Activated CD4-positive, alpha-beta T cell treated with anti-CD3 and anti-CD28 coated beads, Interleukin-2, amount 10 ng/mL, durations not matched to agents 7 days and 5 days (primary cell): ENCODE data around the gene LPIN1. TPM values are rescaled to one million over a fixed set of nuclear protein-coding genes. Genes with fewer than 3 reads are reported as not detected.
"Not testable (repeated sequence)": the region's sequence is repeated elsewhere in the genome, so short reads cannot be mapped to it uniquely, and the experiment has no call there.

ENCODE experiments used
- CTCF ChIA-PET: fragments of 350-600 bp; sonication (Branson Sonifier 250); formaldehyde crosslinking; loops from one replicate; lab custom pipeline; 2021; ENCODE audit warnings: antibody characterized with exemption; lab: Charles Lee
- POLR2A ChIA-PET: fragments of 350-600 bp; sonication (Branson Sonifier 250); formaldehyde crosslinking; loops from one replicate; lab custom pipeline; 2021; ENCODE audit warnings: antibody characterized with exemption; lab: Charles Lee
- DNase-seq: peaks from one replicate; pipeline ENCODE4 v3.0.0-alpha.2; 2020
- H3K27ac Mint-ChIP-seq: one replicate; pipeline ENCODE4 v1.8.0; 2021; ENCODE audit warnings: mild to moderate bottlenecking, moderate library complexity, mixed read lengths
- H3K27me3 Mint-ChIP-seq: one replicate; pipeline ENCODE4 v1.8.0; 2021; ENCODE audit warnings: mixed read lengths
- H3K36me3 Mint-ChIP-seq: one replicate; pipeline ENCODE4 v1.8.0; 2021; ENCODE audit warnings: low read depth, mixed read lengths
- H3K4me1 Mint-ChIP-seq: one replicate; pipeline ENCODE4 v1.8.0; 2021; ENCODE audit warnings: mixed read lengths
- H3K4me3 Mint-ChIP-seq: one replicate; pipeline ENCODE4 v1.8.0; 2021; ENCODE audit warnings: mild to moderate bottlenecking, moderate library complexity, mixed read lengths
- H3K9me3 Mint-ChIP-seq: one replicate; pipeline ENCODE4 v1.8.0; 2021; ENCODE audit warnings: mixed read lengths
- total RNA-seq, 2 experiments: library from RNA; stranded (reverse); gene quantifications; one replicate each; pipeline ENCODE4 v1.2.3, GENCODE V29; 2021

The LPIN1 gene
- total RNA-seq, 2 experiments from 2014 or later, result 58.9 to 62.2 TPM

GRCh38 chr2:11802782-11803191 lies 56.4 kb downstream of the LPIN1 start:
- H3K36me3 Mint-ChIP-seq, result peaks cover 75% of the 10 kb centered on the region
- ChIA-PET POLR2A (no interaction called here), CTCF (interaction anchor here (1.2 kb wide), 1 partner anchor 18 kb away, joined by 3 read pairs; no protein-coding TSS in a partner anchor)
- no peak for DNase-seq
- no peak overlapping the region for H3K27ac Mint-ChIP-seq
- H3K27me3 Mint-ChIP-seq, result no peaks in the 10 kb centered on the region
- H3K4me3 Mint-ChIP-seq, result no peak overlapping the region
- peaks cover 9% of the 10 kb centered on the region for H3K4me1 Mint-ChIP-seq
- no peaks in the 10 kb centered on the region for H3K9me3 Mint-ChIP-seq

- H3K27ac Mint-ChIP-seq, result no peak overlapping the region
- ChIA-PET POLR2A (no interaction called here), CTCF (no interaction called here)
Observed at GRCh38 chr2:11805024-11805423, 58.6 kb downstream of the LPIN1 start.

GRCh38 chr2:11805920-11806319 lies 59.5 kb downstream of the LPIN1 start:
- DNase-seq, result no peak
- Mint-ChIP-seq H3K36me3 (peaks cover 66% of the 10 kb centered on the region), H3K4me3 (no peak overlapping the region), H3K27ac (no peak overlapping the region), H3K27me3 (no peaks in the 10 kb centered on the region), H3K9me3 (no peaks in the 10 kb centered on the region), H3K4me1 (no peaks in the 10 kb centered on the region)
- POLR2A ChIA-PET, result no interaction called here
- CTCF ChIA-PET, result no interaction called here

More at GRCh38 chr2:11805024-11805423, 58.6 kb downstream of the LPIN1 start:
- H3K4me3 Mint-ChIP-seq, result no peak overlapping the region
- H3K36me3 Mint-ChIP-seq, result peaks cover 70% of the 10 kb centered on the region
- no peaks in the 10 kb centered on the region for H3K27me3 Mint-ChIP-seq
- H3K4me1 Mint-ChIP-seq, result peaks cover 6% of the 10 kb centered on the region
- no peak for DNase-seq
- H3K9me3 Mint-ChIP-seq, result no peaks in the 10 kb centered on the region

- peaks cover 70% of the 10 kb centered on the region for H3K36me3 Mint-ChIP-seq
- CTCF ChIA-PET, result interaction anchor here (0.6 kb wide), 1 partner anchor 1018 kb away, joined by 3 read pairs; no protein-coding TSS in a partner anchor
- no peak overlapping the region for H3K4me3 Mint-ChIP-seq
- no peak overlapping the region for H3K27ac Mint-ChIP-seq
- H3K27me3 Mint-ChIP-seq, result no peaks in the 10 kb centered on the region
- no peaks in the 10 kb centered on the region for H3K9me3 Mint-ChIP-seq
- DNase-seq, result no peak
- POLR2A ChIA-PET, result interaction anchor here (0.6 kb wide), 1 partner anchor 316 kb away, joined by 3 read pairs; no protein-coding TSS in a partner anchor
- H3K4me1 Mint-ChIP-seq, result no peaks in the 10 kb centered on the region
Observed at GRCh38 chr2:11807156-11808015, 61.0 kb downstream of the LPIN1 start.

- CTCF ChIA-PET, result no interaction called here
Observed at GRCh38 chr2:11808016-11808400, 61.6 kb downstream of the LPIN1 start.

GRCh38 chr2:11809586-11810236 lies 63.3 kb downstream of the LPIN1 start:
- Mint-ChIP-seq H3K4me3 (no peak overlapping the region), H3K36me3 (peaks cover 71% of the 10 kb centered on the region), H3K4me1 (no peaks in the 10 kb centered on the region), H3K27me3 (no peaks in the 10 kb centered on the region), H3K27ac (no peak overlapping the region), H3K9me3 (no peaks in the 10 kb centered on the region)
- ChIA-PET POLR2A (no interaction called here), CTCF (no interaction called here)
- DNase-seq, result no peak

More at GRCh38 chr2:11808016-11808400, 61.6 kb downstream of the LPIN1 start:
- Mint-ChIP-seq H3K27ac (no peak overlapping the region), H3K4me3 (no peak overlapping the region), H3K4me1 (no peaks in the 10 kb centered on the region), H3K9me3 (no peaks in the 10 kb centered on the region), H3K36me3 (peaks cover 72% of the 10 kb centered on the region), H3K27me3 (no peaks in the 10 kb centered on the region)
- POLR2A ChIA-PET, result no interaction called here
- no peak for DNase-seq

- Mint-ChIP-seq H3K9me3 (no peaks in the 10 kb centered on the region), H3K36me3 (peaks cover 70% of the 10 kb centered on the region), H3K27me3 (no peaks in the 10 kb centered on the region), H3K4me1 (no peaks in the 10 kb centered on the region), H3K4me3 (no peak overlapping the region), H3K27ac (no peak overlapping the region)
- no peak for DNase-seq
- ChIA-PET CTCF (no interaction called here), POLR2A (no interaction called here)
Observed at GRCh38 chr2:11810237-11810977, 64.0 kb downstream of the LPIN1 start.

- Mint-ChIP-seq H3K9me3 (no peaks in the 10 kb centered on the region), H3K4me1 (no peaks in the 10 kb centered on the region), H3K27ac (no peak overlapping the region), H3K36me3 (peaks cover 70% of the 10 kb centered on the region), H3K4me3 (no peak overlapping the region), H3K27me3 (no peaks in the 10 kb centered on the region)
- DNase-seq, result no peak
- CTCF ChIA-PET, result interaction anchor here (0.6 kb wide), 1 partner anchor 1099 kb away, joined by 3 read pairs; no protein-coding TSS in a partner anchor
- POLR2A ChIA-PET, result no interaction called here
Observed at GRCh38 chr2:11811036-11811654, 64.7 kb downstream of the LPIN1 start.

- ChIA-PET POLR2A (no interaction called here), CTCF (no interaction called here)
- no peaks in the 10 kb centered on the region for H3K9me3 Mint-ChIP-seq
- H3K4me3 Mint-ChIP-seq, result no peak overlapping the region
- H3K4me1 Mint-ChIP-seq, result no peaks in the 10 kb centered on the region
- peaks cover 67% of the 10 kb centered on the region for H3K36me3 Mint-ChIP-seq
- no peak overlapping the region for H3K27ac Mint-ChIP-seq
- no peak for DNase-seq
- H3K27me3 Mint-ChIP-seq, result no peaks in the 10 kb centered on the region
Observed at GRCh38 chr2:11812466-11813248, 66.2 kb downstream of the LPIN1 start.

- H3K4me3 Mint-ChIP-seq, H3K27me3 Mint-ChIP-seq, H3K27ac Mint-ChIP-seq, H3K9me3 Mint-ChIP-seq, H3K4me1 Mint-ChIP-seq, DNase-seq, POLR2A ChIA-PET, CTCF ChIA-PET: not testable (repeated sequence)
- peaks cover 65% of the 10 kb centered on the region for H3K36me3 Mint-ChIP-seq
Observed at GRCh38 chr2:11813345-11813744, 66.9 kb downstream of the LPIN1 start.

- ChIA-PET CTCF (no interaction called here), POLR2A (no interaction called here)
- H3K36me3 Mint-ChIP-seq, result peaks cover 61% of the 10 kb centered on the region
- no peak for DNase-seq
- no peaks in the 10 kb centered on the region for H3K4me1 Mint-ChIP-seq
- no peak overlapping the region for H3K27ac Mint-ChIP-seq
- H3K9me3 Mint-ChIP-seq, result no peaks in the 10 kb centered on the region
- H3K27me3 Mint-ChIP-seq, result no peaks in the 10 kb centered on the region
- H3K4me3 Mint-ChIP-seq, result no peak overlapping the region
Observed at GRCh38 chr2:11813951-11814350, 67.5 kb downstream of the LPIN1 start.
